ENCODE results near the gene HEATR5A. TPM values are rescaled to one million over a fixed set of nuclear protein-coding genes. Genes with fewer than 3 reads are reported as not detected.

HEATR5A gene
- total RNA-seq, 1 experiment from 2014 or later = 12.7 TPM

GRCh38 chr14:31391977-31392503 lies 28.3 kb downstream of the HEATR5A start:
- ChIA-PET CTCF (no interaction called here), POLR2A (ENCODE audit: unreplicated experiment) (no interaction called here)
- H3K4me2 ChIP-seq (ENCODE audit: low read length) = no peak overlapping the region
- no peaks in the 10 kb centered on the region for H3F3A ChIP-seq (ENCODE audit: low read length, unreplicated experiment)
- H3K4me3 ChIP-seq (ENCODE audit: low read length) = no peak overlapping the region
- H3K79me2 ChIP-seq (ENCODE audit: low read length) = no peaks in the 10 kb centered on the region
- intact Hi-C loops (cut with micrococcal nuclease) = no loop called here
- ATAC-seq (no peak), DNase-seq (no peak)
- BruUV-seq (replicated peaks) = no TSS peak
- no peak overlapping the region for H2AFZ ChIP-seq (ENCODE audit: low read length)
- H3K9ac ChIP-seq (ENCODE audit: low read length) = no peak overlapping the region
- TF ChIP-seq CTCF (conservative IDR thresholded peaks at IDR 0.05; ENCODE audit: low read depth, low read length) (no peak), EZH2phosphoT487 (IDR thresholded peaks at IDR 0.05; ENCODE audit: borderline replicate concordance, low read length) (no peak), EZH2 (IDR thresholded peaks at IDR 0.05; ENCODE audit: low read length, unreplicated experiment) (no peak)
- no peaks in the 10 kb centered on the region for H3K9me2 ChIP-seq (replicated peaks; ENCODE audit: low read length)
- no peaks in the 10 kb centered on the region for H3K27me3 ChIP-seq (ENCODE audit: low read length)
- no peaks in the 10 kb centered on the region for H3K9me3 ChIP-seq (ENCODE audit: low read length)
- no peak overlapping the region for H3K27ac ChIP-seq (ENCODE audit: low read length)
- no peaks in the 10 kb centered on the region for H3K4me1 ChIP-seq (ENCODE audit: insufficient read depth, low read length)
- H3K36me3 ChIP-seq (ENCODE audit: low read depth, low read length) = peaks cover 2% of the 10 kb centered on the region; the same call in 1 of the 2 replicates
- H4K20me1 ChIP-seq (ENCODE audit: low read length) = no peaks in the 10 kb centered on the region

GRCh38 chr14:31391473-31391872 lies 28.9 kb downstream of the HEATR5A start:
- no peaks in the 10 kb centered on the region for H3K9me2 ChIP-seq (replicated peaks; ENCODE audit: low read length)
- ATAC-seq (no peak), DNase-seq (no peak)
- no peak overlapping the region for H3K4me2 ChIP-seq (ENCODE audit: low read length)
- POLR2A ChIA-PET (ENCODE audit: unreplicated experiment) = no interaction called here
- no peak overlapping the region for H2AFZ ChIP-seq (ENCODE audit: low read length)
- H3K27me3 ChIP-seq (ENCODE audit: low read length) = no peaks in the 10 kb centered on the region
- H3K4me1 ChIP-seq (ENCODE audit: insufficient read depth, low read length) = no peaks in the 10 kb centered on the region
- H3K9me3 ChIP-seq (ENCODE audit: low read length) = no peaks in the 10 kb centered on the region
- no peak overlapping the region for H3K9ac ChIP-seq (ENCODE audit: low read length)
- intact Hi-C loops (cut with micrococcal nuclease) = no loop called here
- no peaks in the 10 kb centered on the region for H3K79me2 ChIP-seq (ENCODE audit: low read length)
- H4K20me1 ChIP-seq (ENCODE audit: low read length) = no peaks in the 10 kb centered on the region
- no peak overlapping the region for H3K27ac ChIP-seq (ENCODE audit: low read length)
- no TSS peak for BruUV-seq (replicated peaks)
- H3K4me3 ChIP-seq (ENCODE audit: low read length) = no peak overlapping the region
- CTCF ChIA-PET = no interaction called here
- TF ChIP-seq CTCF (conservative IDR thresholded peaks at IDR 0.05; ENCODE audit: low read depth, low read length) (no peak), EZH2phosphoT487 (IDR thresholded peaks at IDR 0.05; ENCODE audit: borderline replicate concordance, low read length) (no peak), EZH2 (IDR thresholded peaks at IDR 0.05; ENCODE audit: low read length, unreplicated experiment) (no peak)
- H3K36me3 ChIP-seq (ENCODE audit: low read depth, low read length) = peaks cover 3% of the 10 kb centered on the region; the same call in 1 of the 2 replicates
- H3F3A ChIP-seq (ENCODE audit: low read length, unreplicated experiment) = no peaks in the 10 kb centered on the region

GRCh38 chr14:31389946-31390345 lies 30.4 kb downstream of the HEATR5A start:
- Histone ChIP-seq H2AFZ (ENCODE audit: low read length) (no peak overlapping the region), H3K9me3 (ENCODE audit: low read length) (no peaks in the 10 kb centered on the region), H3K4me3 (ENCODE audit: low read length) (no peak overlapping the region), H3K36me3 (ENCODE audit: low read depth, low read length) (peaks cover 5% of the 10 kb centered on the region; the same call in 1 of the 2 replicates), H3K9me2 (replicated peaks; ENCODE audit: low read length) (no peaks in the 10 kb centered on the region), H3K79me2 (ENCODE audit: low read length) (no peaks in the 10 kb centered on the region), H4K20me1 (ENCODE audit: low read length) (no peaks in the 10 kb centered on the region), H3K4me2 (ENCODE audit: low read length) (no peak overlapping the region), H3K27ac (ENCODE audit: low read length) (no peak overlapping the region), H3K9ac (ENCODE audit: low read length) (no peak overlapping the region), H3K4me1 (ENCODE audit: insufficient read depth, low read length) (no peaks in the 10 kb centered on the region), H3F3A (ENCODE audit: low read length, unreplicated experiment) (no peaks in the 10 kb centered on the region), H3K27me3 (ENCODE audit: low read length) (no peaks in the 10 kb centered on the region)
- ATAC-seq (no peak; the same call in 1 of the 2 replicates), DNase-seq (no peak)
- intact Hi-C loops (cut with micrococcal nuclease) = no loop called here
- TF ChIP-seq CTCF (conservative IDR thresholded peaks at IDR 0.05; ENCODE audit: low read depth, low read length) = no peak
- TF ChIP-seq EZH2 (IDR thresholded peaks at IDR 0.05; ENCODE audit: low read length, unreplicated experiment) = no peak
- TF ChIP-seq EZH2phosphoT487 (IDR thresholded peaks at IDR 0.05; ENCODE audit: borderline replicate concordance, low read length) = no peak
- ChIA-PET CTCF (no interaction called here), POLR2A (ENCODE audit: unreplicated experiment) (interaction anchor here (1.2 kb wide), 1 partner anchor 31 kb away, joined by 3 read pairs; the partner anchor contains the start of gene HEATR5A)
- BruUV-seq (replicated peaks) = no TSS peak

Data from PC-3 (cell line).